PC-3 (cell line): Measurements from ENCODE around the gene CDH13.

Source experiments
- EZH2 ChIP-seq: fragments of 300-600 bp; sonication (generic); IDR thresholded peaks from one replicate; pipeline ENCODE4 v1.6.1; 2017; ENCODE audit warnings: antibody characterized with exemption, mild to moderate bottlenecking, low read length; ENCODE audit not compliant: unreplicated experiment
- TF ChIP-seq, protein P1 (sequence below): fragments of 300-600 bp; sonication (generic); conservative IDR thresholded peaks from 2 replicates; pipeline ENCODE4 v1.5.1; 2017; ENCODE audit warnings: antibody characterized with exemption, low read depth, mild to moderate bottlenecking, low read length

DNA sequence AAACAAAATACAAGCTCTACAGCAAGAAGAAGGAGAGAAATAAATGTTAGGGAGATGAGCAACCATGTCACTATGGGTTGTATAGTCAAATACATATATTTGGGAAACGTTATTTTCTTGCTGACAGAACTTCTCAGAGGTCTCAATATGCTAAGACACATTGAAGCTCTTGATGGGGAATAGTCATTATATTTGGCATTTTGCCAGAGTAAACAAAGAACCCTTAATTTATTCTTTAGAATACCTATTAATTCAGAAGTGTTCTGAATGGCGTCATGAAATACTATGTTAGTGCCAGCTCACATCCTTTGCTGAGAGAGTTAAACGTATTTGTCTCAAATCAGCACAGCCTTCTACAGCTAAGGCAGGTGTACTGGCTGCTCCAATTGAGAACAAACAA lies 458.9 kb downstream of the CDH13 start:
- TF ChIP-seq, protein P1, sequence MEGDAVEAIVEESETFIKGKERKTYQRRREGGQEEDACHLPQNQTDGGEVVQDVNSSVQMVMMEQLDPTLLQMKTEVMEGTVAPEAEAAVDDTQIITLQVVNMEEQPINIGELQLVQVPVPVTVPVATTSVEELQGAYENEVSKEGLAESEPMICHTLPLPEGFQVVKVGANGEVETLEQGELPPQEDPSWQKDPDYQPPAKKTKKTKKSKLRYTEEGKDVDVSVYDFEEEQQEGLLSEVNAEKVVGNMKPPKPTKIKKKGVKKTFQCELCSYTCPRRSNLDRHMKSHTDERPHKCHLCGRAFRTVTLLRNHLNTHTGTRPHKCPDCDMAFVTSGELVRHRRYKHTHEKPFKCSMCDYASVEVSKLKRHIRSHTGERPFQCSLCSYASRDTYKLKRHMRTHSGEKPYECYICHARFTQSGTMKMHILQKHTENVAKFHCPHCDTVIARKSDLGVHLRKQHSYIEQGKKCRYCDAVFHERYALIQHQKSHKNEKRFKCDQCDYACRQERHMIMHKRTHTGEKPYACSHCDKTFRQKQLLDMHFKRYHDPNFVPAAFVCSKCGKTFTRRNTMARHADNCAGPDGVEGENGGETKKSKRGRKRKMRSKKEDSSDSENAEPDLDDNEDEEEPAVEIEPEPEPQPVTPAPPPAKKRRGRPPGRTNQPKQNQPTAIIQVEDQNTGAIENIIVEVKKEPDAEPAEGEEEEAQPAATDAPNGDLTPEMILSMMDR = no peak
- TF ChIP-seq EZH2 = no peak
